ENCODE data around the gene DNAI7.

DNAI7 gene

DNA sequence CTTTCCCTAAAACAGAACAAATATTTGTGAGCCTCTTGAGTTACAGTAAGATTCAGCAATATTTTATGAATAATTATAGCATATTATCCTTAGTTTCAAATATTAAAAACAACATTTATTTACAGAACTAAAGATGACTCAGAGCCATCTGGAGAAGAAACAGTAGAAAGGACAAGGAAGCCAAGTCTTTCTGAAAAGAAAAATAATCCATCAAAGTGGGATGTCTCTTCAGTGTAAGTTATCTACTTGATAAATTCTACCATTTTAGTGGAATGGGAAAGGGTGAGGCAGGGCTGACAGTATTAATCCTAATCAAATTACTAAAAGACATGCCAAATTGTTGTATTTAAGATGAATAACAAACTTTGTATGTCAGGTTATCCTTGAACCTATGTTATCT lies 88.1 kb downstream of the DNAI7 start:
- DNase-seq (ENCODE audit: low read depth in 2 of 2), result no peak

DNA sequence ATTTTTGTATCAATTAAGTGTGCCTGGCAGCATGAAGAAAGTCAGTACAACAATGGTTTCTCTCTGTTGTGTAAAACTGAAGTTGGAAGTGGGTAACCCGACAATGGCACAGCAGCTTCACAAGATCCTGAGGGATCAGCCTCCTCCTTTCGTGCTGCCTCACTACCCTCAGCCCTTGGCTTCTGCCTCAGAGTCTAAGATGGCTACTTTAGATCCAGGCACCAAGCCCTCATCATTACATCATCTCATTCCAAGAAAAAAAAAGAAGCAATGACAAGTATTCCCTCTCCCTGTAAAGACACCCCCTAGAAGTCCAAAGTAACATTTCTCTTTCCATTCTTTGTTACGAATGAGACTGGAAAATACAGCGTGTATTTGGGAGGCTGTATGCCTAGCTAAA lies 92.6 kb downstream of the DNAI7 start:
- DNase-seq (ENCODE audit: low read depth in 2 of 2), result no peak

DNA sequence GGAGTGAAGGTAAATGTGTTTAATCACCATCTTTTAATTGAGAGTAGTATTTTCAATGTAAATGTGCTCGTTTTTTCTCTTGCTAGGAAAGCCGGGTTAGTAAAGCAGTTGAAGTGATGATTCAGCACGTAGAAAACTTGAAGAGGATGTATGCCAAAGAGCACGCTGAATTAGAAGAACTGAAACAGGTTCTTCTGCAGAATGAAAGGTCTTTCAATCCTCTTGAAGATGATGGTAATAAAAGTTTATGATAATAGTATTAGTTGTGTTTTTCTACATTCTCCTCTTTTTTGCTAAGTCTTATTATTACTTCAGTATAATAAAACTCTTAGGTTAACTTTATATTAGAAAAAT lies 93.9 kb downstream of the DNAI7 start:
- no peak for DNase-seq (ENCODE audit: low read depth in 2 of 2)

DNA sequence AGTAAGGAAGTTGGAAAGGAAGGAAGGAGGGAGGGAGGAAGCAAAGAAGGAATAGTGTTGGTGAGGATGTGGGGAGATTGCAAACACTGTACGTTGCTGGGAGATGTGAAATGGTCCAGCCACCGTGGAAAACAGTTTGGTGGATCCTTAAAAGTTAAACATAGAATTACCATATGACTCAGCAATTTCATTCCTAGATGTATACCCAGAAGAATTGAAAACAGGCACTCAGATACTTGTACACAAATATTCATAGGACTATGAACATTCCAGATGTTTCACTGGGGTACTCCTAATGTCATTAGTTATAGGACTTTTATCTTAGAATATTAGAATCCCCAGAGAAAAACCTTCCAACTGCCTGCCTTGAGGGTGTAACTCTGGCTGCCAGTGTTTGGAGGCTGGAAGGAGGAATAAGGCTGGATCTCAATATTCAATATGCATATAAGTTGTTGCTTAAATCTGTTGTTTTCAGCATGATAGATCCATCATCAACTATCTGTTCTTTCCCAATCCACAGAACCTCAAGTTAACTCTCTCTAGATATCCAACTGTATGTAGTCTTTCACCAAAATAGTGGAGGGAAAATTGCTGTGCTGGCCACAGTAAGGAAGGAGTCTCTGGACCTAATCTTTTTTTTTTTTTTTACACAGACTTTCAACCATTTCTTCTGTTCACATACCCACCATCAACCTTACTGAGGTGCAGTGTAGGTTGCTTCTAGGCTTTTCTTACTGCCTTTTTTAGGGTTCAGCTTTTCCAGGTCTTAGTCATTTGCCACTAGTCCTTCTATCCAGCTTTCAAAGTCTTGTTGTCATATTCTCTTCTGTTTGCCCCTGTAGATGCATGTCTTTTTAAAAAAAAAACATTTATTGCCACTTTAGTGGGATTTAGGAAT lies 94.5 kb downstream of the DNAI7 start:
- no peak for DNase-seq (ENCODE audit: low read depth in 2 of 2)

DNA sequence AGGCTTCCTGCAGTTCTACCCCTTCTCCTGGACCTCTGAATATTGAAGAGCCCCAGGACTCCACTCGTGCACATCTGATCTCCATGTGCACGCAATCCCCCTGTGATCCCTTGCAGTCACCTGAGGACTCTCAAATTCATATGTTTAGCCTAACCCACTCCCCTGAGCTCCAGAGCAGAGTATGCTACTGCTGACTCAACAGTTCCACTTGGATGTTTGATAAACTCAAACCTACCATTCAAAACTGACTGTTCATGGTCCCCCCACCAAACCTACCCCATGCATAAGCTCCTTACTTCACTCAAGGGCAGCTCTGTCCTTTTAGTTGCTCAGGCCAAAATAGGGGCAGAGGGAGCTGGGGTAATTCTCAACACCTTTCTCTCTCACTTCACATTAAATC lies 96.0 kb downstream of the DNAI7 start:
- no peak for DNase-seq (ENCODE audit: low read depth in 2 of 2)

DNA sequence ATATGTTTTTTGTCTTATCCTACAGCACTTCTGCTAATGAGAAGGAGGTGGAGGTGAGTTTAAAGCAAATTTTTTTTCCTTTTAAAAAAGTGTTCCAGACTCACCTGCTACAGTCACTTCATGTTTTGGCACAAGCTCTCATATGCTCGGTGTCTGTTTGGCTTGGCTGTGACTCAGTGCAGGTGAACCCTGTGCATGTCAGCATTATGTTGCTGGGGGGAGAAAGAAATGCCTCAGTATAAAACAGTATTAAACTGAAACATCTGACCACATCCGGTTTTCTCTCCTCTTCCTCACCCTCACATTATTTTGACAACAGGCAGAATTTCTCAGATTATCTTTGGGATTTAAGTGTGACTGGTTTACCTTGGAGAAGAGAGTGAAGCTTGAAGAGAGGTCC lies 105.2 kb downstream of the DNAI7 start:
- no peak for DNase-seq (ENCODE audit: low read depth in 2 of 2)

DNA sequence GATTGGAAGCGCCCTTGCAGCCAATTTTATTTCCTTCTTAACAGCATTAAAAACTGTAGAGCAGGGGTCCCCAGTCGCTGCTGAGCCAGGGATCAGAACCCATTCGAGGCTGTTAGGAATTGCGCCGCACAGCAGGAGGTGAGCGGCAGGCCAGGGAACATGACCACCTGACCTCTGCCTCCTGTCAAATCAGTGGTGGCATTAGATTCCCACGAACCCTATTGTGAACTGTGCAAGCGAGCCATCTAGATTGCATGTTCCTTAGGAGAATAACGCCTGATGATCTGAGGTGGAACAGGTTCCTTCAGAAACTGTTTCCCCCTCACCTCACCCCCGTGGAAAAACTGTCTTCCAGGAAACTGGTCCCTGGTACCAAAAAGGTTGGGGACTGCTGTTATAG lies 107.4 kb downstream of the DNAI7 start:
- no peak for DNase-seq (ENCODE audit: low read depth in 2 of 2)

DNA sequence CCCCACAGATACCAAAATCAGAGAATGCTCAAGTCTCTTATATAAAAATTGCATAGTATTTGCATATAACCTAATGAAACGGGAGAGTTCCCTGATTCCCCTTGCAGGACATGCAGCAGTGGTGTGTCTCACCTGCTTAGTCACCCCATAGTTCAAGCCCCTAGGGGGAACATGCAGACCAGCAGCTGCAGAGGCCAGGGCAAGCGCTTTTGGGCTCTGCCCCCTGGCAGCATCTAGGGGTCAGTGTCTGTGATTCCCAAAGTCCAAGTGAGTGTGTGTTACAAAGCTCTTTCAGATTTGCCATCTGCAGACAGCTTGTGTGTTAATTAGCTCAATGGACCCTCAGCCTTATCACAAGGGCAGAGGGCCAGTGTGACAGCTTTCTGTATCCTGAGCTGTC lies 110.1 kb downstream of the DNAI7 start:
- no peak for DNase-seq (ENCODE audit: low read depth in 2 of 2)

DNA sequence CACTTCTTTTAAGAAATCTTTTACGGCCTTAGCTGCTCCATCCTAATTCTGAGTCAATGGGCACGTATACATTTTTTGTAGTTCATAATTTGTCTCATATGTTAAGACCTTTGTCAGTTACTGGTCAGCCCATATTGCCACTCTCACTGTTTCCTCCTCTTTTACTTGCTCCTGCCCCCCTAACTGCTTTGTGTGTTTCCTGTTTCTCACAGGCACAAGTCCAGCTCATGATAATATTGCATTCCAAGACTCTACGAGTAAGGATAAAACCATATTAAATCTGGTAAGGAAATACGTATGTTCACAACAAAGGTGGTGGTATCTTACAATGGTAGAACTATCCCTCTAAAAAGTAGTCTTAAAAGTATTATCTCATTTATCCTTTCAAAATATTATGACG lies 111.7 kb downstream of the DNAI7 start:
- DNase-seq (ENCODE audit: low read depth in 2 of 2), result no peak

DNA sequence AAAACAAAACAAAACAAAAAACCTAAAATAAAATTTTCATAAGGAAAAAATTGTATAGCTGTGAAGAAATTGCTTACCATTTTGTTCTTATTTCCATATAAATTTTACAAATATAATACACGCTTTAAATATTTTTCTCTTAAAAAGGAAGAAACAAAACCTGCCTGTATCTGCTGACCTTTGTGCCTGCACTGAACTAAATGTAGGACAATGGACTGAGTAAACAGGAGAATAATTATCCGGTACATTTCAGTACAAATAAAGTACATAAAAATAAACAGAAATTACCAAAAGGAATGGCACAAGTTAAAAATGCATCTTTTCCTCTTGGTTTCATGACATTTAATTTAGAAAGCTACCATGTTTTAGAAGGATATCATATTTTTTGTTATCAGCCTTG lies 112.3 kb downstream of the DNAI7 start:
- DNase-seq (ENCODE audit: low read depth in 2 of 2), result no peak

DNA sequence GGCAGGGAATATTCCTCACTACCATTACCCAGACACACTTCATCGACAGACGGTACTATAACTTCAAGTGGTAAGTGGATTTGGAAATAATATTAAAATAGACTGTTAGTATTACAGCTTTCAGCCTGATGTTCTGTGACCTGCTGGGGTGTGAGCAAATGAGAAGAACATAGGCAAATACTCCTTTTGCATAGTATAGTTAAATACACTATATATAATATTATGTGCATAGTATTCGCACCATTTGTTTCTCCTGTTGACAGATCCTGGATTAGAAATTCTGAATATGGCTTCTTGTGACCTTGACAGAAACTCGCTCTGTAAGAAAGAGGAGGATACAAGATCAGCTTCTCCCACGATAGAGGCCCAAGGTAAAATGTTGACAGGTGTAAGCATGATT lies 115.6 kb downstream of the DNAI7 start:
- DNase-seq (ENCODE audit: low read depth in 2 of 2), result no peak

DNA sequence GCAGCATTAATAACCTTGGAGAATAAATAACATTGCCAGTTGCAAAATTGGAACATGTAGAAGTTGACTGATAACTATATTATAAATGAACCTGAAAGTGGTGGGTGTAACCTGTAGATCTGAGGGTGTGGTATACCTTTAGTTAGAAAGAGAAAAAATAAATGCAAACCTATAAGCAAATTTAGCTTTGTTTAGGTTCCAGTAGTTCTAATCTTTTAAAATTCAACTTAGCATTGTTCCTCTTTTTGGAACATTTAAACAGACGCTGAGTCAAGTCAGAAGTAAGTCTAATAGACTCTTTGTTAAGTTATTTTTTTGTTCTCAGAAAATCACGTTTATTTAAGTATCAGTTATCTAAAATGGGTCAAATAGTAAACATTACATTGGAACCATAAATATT lies 120.0 kb downstream of the DNAI7 start:
- no peak for DNase-seq (ENCODE audit: low read depth in 2 of 2)

DNA sequence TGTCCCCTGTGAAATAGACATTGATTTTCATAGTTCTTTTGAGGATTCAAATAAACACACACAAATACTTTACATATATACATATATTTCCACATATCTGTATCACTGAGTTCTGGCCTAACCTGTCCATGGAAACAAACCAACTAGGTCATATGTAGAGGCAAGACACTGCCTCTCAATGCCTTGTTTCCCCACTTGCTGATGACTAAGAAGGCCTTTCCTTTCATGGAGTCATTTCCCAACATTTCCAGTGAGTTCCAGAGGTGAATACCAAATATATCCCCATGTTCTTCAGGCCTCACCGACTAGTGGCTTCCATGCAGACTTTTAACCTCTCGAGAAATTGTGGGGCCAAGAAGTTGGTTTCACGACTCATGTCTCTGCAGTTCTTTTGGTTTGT lies 120.8 kb downstream of the DNAI7 start:
- no peak for DNase-seq (ENCODE audit: low read depth in 2 of 2)

DNA sequence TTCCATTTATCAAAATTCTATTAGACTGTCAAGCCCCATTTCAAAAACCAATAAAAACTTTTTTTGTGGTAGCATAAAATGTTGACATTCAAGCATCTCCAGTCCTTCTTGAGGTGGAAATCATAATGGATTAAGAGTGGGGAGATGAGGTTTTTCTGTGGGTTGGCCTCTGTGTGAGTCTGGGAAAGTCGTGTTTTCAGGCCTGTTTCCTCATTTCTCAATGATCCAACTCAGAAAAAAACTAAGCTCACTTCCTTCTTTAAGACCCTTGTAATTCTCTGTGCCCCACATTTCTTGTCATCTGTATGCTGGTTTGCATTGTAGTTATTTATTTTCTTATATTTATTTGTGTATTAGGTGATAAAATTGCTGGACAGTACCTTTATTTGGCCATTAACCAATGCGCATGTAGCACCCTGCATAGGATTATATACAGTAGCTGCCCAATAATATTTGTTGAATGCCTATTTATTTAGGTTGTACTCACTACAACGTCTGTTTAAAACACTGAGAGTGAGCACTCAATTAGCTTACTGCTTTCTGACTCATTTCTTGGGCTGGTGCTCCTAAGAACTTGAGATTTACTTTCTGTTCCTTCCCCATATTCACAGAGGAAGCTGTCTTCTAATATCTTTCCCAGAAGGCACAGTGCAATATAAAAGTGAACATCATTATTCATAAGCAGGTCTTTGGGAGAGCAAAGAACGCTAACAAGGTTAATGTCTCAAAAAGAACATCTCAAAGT lies 121.9 kb downstream of the DNAI7 start:
- DNase-seq (ENCODE audit: low read depth in 2 of 2), result no peak

DNA sequence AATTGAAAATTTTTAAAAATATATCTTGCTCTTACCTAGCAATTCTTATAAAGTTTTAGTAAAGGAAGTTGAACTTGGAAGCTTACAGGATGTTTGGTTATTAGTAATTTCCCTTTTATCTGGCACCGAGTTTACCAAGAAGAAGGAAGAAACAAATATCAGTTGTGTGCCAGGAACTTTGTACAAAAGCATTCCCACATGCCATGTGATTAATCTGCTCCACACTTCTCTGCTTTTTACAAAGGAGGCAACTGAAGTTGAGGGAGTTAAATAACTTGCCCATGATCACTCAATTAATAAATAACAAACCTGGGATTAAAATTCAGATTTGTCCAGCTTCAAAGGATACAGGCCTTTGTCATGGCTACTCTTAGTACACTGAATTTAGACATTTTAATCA lies 123.6 kb downstream of the DNAI7 start:
- DNase-seq (ENCODE audit: low read depth in 2 of 2), result no peak

DNA sequence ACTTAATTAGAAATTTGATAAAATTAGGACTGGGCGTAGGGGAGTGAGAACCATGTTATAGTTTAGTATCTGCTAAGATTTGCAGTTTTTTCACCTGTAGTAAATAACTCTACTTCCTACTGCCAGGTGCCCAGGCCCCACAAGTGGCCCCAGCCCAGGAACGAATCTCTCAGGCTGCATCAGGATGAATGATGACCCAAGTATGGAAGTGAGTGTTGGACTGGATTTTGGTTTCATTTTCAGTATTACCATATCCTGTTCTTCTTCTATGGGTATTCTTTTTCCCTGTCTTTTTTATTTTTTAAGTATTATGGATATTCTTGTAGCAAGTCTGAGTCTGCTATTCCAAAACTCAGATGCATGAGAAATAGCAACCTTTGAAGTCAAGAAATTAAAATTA lies 125.7 kb downstream of the DNAI7 start:
- DNase-seq (ENCODE audit: low read depth in 2 of 2), result no peak

DNA sequence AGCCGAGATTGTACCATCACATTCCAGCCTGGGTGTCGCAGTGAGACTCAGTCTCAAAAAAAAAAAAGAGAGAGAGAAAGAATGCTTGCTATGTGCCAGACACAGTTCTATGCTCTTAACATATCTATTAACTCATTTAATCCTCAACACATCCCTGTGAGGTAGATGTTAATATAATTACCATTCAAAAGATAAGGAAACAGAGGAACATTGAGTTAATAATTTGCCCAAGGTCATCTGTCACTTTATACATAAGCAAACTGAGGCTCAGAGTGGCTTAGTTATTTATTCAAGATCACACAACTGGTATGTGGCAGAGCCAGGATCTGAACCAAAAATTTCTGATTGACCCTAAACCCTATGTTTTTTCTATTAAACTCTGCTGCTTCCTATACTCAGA lies 129.9 kb downstream of the DNAI7 start:
- no peak for DNase-seq (ENCODE audit: low read depth in 2 of 2)

DNA sequence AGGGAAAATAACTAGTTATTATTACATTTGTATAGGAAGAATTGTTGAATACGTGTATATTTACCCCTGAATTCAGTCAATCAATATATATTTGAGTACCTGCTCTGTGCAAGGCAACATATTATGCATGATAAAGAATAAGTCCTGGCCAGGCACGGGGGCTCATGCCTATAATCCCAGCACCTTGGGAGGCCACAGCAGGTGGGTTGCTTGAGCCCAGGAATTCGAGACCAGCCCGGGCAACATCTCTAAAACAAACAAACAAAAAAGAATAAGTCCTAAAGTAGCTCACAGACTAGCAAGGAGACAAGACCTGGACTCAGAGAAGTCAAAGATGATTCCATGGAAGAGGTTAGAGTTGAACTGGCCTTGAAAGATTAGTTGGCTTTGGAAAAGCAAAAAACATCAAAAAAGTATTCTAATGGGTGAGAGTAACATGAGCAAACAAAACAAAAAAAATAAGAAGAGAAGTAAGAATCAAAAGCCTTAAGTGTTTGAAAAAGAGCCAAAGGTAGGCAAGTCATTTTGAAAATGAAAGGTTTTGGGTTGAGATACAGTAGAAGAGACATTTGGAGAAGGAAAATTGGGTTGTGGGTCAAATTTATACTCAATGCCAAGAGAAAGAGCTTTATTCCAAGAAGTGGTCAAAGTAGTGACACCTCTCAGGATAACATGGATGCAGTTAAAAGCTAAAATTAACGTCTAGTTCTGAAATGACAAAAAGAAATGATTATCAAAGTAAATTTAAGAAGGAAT lies 130.9 kb downstream of the DNAI7 start:
- no peak for DNase-seq (ENCODE audit: low read depth in 2 of 2)

DNA sequence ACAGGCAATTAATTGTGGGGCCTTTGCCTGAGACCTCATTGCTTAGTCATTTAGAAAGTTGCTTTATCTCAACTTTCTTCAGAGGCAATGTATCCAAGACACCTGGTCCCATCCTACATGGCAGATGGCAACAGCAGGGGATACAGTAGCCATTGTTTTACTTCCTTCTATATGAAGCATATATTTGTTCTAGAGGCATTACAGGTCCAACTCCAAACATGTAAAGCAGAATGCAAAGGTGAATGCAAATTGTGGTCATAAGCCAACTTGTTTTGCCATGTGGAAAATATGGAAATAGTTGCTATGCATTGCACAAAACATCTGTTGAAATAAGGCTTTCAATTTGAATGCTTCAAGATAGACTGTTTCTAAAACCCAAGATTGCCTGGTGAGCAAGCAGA lies 136.3 kb downstream of the DNAI7 start:
- no peak for DNase-seq (ENCODE audit: low read depth in 2 of 2)

All from activated CD8-positive, alpha-beta memory T cell treated with anti-CD3 and anti-CD28 coated beads for 4 hours (primary cell).